ENCODE results near the gene TBC1D22B. TPM values are rescaled to one million over a fixed set of nuclear protein-coding genes. Genes with fewer than 3 reads are reported as not detected.

TBC1D22B gene
- total RNA-seq, 1 experiment from 2014 or later = 12.9 TPM

DNA sequence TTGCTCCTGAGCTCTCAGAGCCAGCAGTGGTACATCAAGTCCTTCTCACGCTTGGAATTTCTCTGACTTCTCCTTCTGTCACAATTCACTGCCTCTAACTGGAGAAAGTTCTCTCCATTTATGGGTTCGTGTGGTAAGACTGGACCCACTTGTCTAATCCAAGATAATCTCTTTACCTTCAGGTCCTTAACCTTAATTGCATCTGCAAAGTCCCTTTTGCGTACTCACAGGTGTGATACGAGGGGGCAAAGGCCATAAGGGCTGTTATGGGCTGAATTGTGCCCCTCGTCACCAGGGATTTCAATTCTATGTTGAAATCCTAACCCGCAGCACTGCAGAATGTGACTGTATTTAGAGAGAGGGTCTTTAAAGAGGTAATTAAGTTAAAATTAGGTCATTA is 27.5 kb upstream of the TBC1D22B start:
- Mint-ChIP-seq H3K9me3 (no peaks in the 10 kb centered on the region), H3K4me3 (no peak overlapping the region), H3K27ac (peak overlapping the region in 1 of 3 experiments; percentile 18; a peak in 1 of 7 replicates), H3K27me3 (ENCODE audit: low read depth) (peaks cover 2% of the 10 kb centered on the region; the same call in 1 of the 2 replicates), H3K36me3 (ENCODE audit: insufficient read depth in 1 of 3, low read depth in 3 of 3) (no peaks in the 10 kb centered on the region), H3K4me1 (peaks cover 0 to 3% of the 10 kb centered on the region in 2 experiments; a peak in 1 of 4 replicates)
- no CpG with 5 or more reads among the region's 6 CpGs for WGBS (ENCODE audit: extremely low coverage, insufficient read length, low lambda C conversion rate)
- Histone ChIP-seq H3K4ac (ENCODE audit: low read depth, low read length) (no peak overlapping the region), H4K5ac (ENCODE audit: insufficient read length, low read depth, low read length) (no peak overlapping the region), H3K23ac (ENCODE audit: insufficient read length, low read depth, low read length) (no peak overlapping the region), H3K79me1 (ENCODE audit: insufficient read depth, low read depth, low read length, poor library complexity, severe bottlenecking) (no peaks in the 10 kb centered on the region), H2AFZ (ENCODE audit: low read length) (no peak overlapping the region), H2BK20ac (ENCODE audit: low read depth, low read length, poor library complexity, severe bottlenecking) (no peak overlapping the region), H3K4me1 (ENCODE audit: insufficient read depth, low read length) (no peaks in the 10 kb centered on the region), H4K8ac (replicated peaks; ENCODE audit: insufficient read length, low read depth, low read length) (no peak overlapping the region), H3K9me3 (ENCODE audit: control insufficient read depth, low read depth, low read length) (no peaks in the 10 kb centered on the region), H4K91ac (ENCODE audit: insufficient read length, low read depth, low read length) (no peak overlapping the region), H2AK5ac (ENCODE audit: insufficient read length, low read length) (no peak overlapping the region), H2BK120ac (ENCODE audit: low read depth, low read length, poor library complexity, severe bottlenecking) (no peak overlapping the region), H4K20me1 (ENCODE audit: control insufficient read depth, insufficient read depth, insufficient read length) (no peaks in the 10 kb centered on the region), H2BK5ac (ENCODE audit: insufficient read length, low read length) (no peak overlapping the region), H3T11ph (ENCODE audit: low read length) (no peak overlapping the region), H2BK12ac (ENCODE audit: insufficient read length, low read depth, low read length) (no peak overlapping the region), H3K4me2 (ENCODE audit: insufficient read depth, insufficient read length, low read length) (no peak overlapping the region), H3K14ac (ENCODE audit: insufficient read depth, low read length) (no peak overlapping the region), H3K27ac (ENCODE audit: insufficient read length, low read depth, low read length) (no peak overlapping the region), H3K56ac (ENCODE audit: insufficient read length, low read depth, low read length) (no peak overlapping the region), H3K18ac (ENCODE audit: insufficient read length, low read depth, low read length) (no peak overlapping the region), H3K27me3 (ENCODE audit: insufficient read depth, low read length) (no peaks in the 10 kb centered on the region), H2BK15ac (ENCODE audit: low read depth, low read length) (no peak overlapping the region), H3K79me2 (ENCODE audit: insufficient read depth, low read length) (no peaks in the 10 kb centered on the region), H3K9ac (ENCODE audit: extremely low read depth, insufficient read length, low read length) (no peak overlapping the region), H3K23me2 (ENCODE audit: insufficient read length, low read depth, low read length, poor library complexity, severe bottlenecking) (no peaks in the 10 kb centered on the region)
- no peak for TF ChIP-seq CTCF (conservative IDR thresholded peaks at IDR 0.05)
- no peak for DNase-seq
